B cell (primary cell): ENCODE results near the gene MYO1G. TPM values are rescaled to one million over a fixed set of nuclear protein-coding genes. Genes with fewer than 3 reads are reported as not detected.

Source experiments
- ATAC-seq: fragments of 200-7000 bp; cut with Tn5 transposase; one replicate; pipeline ENCODE4 v1.10.0; 2021; ENCODE audit warnings: low read depth, mild to moderate bottlenecking, moderate number of reproducible peaks, moderate library complexity
- CTCF ChIA-PET: fragments of 350-600 bp; sonication (Branson Sonifier 250); formaldehyde crosslinking; loops from one replicate; lab custom pipeline; 2021; ENCODE audit warnings: antibody characterized with exemption, inconsistent platforms; lab: Charles Lee
- POLR2A ChIA-PET: fragments of 350-600 bp; sonication (Branson Sonifier 250); formaldehyde crosslinking; loops from one replicate; lab custom pipeline; 2021; ENCODE audit warnings: antibody characterized with exemption; lab: Charles Lee
- DNase-seq: peaks from one replicate; pipeline ENCODE4 v3.0.0; 2013
- H2AFZ ChIP-seq: 2 replicates; pipeline ENCODE4 v1.6.1; 2012; ENCODE audit warnings: mild to moderate bottlenecking, low read depth, low read length; ENCODE audit not compliant: insufficient read depth, poor library complexity, severe bottlenecking
- H3K27ac ChIP-seq, 2 donors: 1 replicate in 1 of 2; 2 replicates in 1 of 2; pipeline ENCODE4 v1.5.1; 2012 to 2013; ENCODE audit warnings: low read length in 2 of 2, mild to moderate bottlenecking in 2 of 2, moderate library complexity in 1 of 2
- H3K27me3 ChIP-seq, 4 experiments: fragments of 200-600 bp in 1 of 4; sonication (generic) in 1 of 4; replicated peaks in 1 of 4; 1 replicate in 2 of 4; 2 replicates in 2 of 4; pipeline versions ENCODE4 v1.6.1 to v1.7.0; 2013 to 2016; ENCODE audit warnings: low read length in 3 of 4, mild to moderate bottlenecking in 2 of 4, mixed read lengths in 1 of 4, moderate library complexity in 1 of 4; ENCODE audit not compliant: insufficient read depth in 4 of 4, control insufficient read depth in 3 of 4; ENCODE audit errors: control extremely low read depth in 1 of 4
- H3K36me3 ChIP-seq, 2 experiments: replicated peaks in 1 of 2; 1 replicate in 1 of 2; 2 replicates in 1 of 2; pipeline versions ENCODE4 v1.6.1 to v1.7.1; 2013; ENCODE audit warnings: low read length in 1 of 2; ENCODE audit not compliant: insufficient read depth in 2 of 2, control insufficient read depth in 1 of 2; ENCODE audit errors: control extremely low read depth in 1 of 2, extremely low read depth in 1 of 2
- H3K4me1 ChIP-seq, 2 donors: fragments of 200-600 bp in 1 of 2; sonication (generic) in 1 of 2; 1 replicate in 1 of 2; 2 replicates in 1 of 2; pipeline versions ENCODE4 v1.5.1 to v1.6.1; 2013 to 2017; ENCODE audit warnings: low read length in 2 of 2; ENCODE audit not compliant: control insufficient read depth in 2 of 2, insufficient read depth in 2 of 2
- H3K4me2 ChIP-seq: replicated peaks from 2 replicates; pipeline ENCODE3; 2012; ENCODE audit warnings: mild to moderate bottlenecking, low read depth, low read length; ENCODE audit not compliant: poor library complexity, severe bottlenecking
- H3K4me3 ChIP-seq, 5 experiments: fragments of 200-600 bp in 1 of 5; sonication (generic) in 1 of 5; 1 replicate in 3 of 5; 2 replicates in 2 of 5; pipeline versions ENCODE4 v1.5.1 to v1.7.0; 2011 to 2016; ENCODE audit warnings: low read length in 4 of 5, mild to moderate bottlenecking in 4 of 5, low read depth in 2 of 5, control low read depth in 1 of 5, moderate library complexity in 1 of 5; ENCODE audit not compliant: insufficient read depth in 1 of 5; ENCODE audit errors: control extremely low read depth in 1 of 5, extremely low read depth in 1 of 5
- H3K79me2 ChIP-seq: fragments of 200-600 bp; sonication (generic); one replicate; pipeline ENCODE4 v1.6.0; 2016; ENCODE audit warnings: low read length; ENCODE audit not compliant: control insufficient read depth, insufficient read depth
- H3K9ac ChIP-seq: fragments of 200-600 bp; sonication (generic); 2 replicates; pipeline ENCODE4 v1.6.1; 2017; ENCODE audit warnings: mild to moderate bottlenecking, low read length, moderate library complexity
- H3K9me3 ChIP-seq, 3 donors: one replicate each; pipeline versions ENCODE4 v1.6.1 to v1.7.1; 2013; ENCODE audit warnings: low read length in 2 of 3; ENCODE audit not compliant: control insufficient read depth in 2 of 3, insufficient read depth in 1 of 3; ENCODE audit errors: control extremely low read depth in 1 of 3
- H4K20me1 ChIP-seq: 2 replicates; pipeline ENCODE4 v1.6.0; 2012; ENCODE audit warnings: mild to moderate bottlenecking, low read length; ENCODE audit not compliant: insufficient read depth, control insufficient read depth, poor library complexity, severe bottlenecking
- H3K27ac Mint-ChIP-seq: one replicate; pipeline ENCODE4 v1.8.0; 2021; ENCODE audit warnings: mixed read lengths
- H3K27me3 Mint-ChIP-seq: one replicate; pipeline ENCODE4 v1.8.0; 2021; ENCODE audit warnings: mixed read lengths
- H3K4me1 Mint-ChIP-seq: one replicate; pipeline ENCODE4 v1.8.0; 2021; ENCODE audit warnings: mixed read lengths
- H3K4me3 Mint-ChIP-seq: one replicate; pipeline ENCODE4 v1.8.0; 2021; ENCODE audit warnings: mixed read lengths
- H3K9me3 Mint-ChIP-seq: one replicate; pipeline ENCODE4 v1.8.0; 2022; ENCODE audit warnings: mixed read lengths; ENCODE audit not compliant: insufficient read depth
- EZH2 ChIP-seq: IDR thresholded peaks from 2 replicates; pipeline ENCODE4 v1.6.1; 2012; ENCODE audit warnings: borderline replicate concordance, low read depth, mild to moderate bottlenecking, moderate library complexity, low read length; ENCODE audit not compliant: insufficient read depth, poor library complexity, severe bottlenecking
- WGBS: methylation state at CpG from one replicate; pipeline ENCODE4 v1.1.5; 2013; ENCODE audit warnings: missing lambda C conversion rate; ENCODE audit not compliant: insufficient coverage; 5-methylcytosine and 5-hydroxymethylcytosine counted together
- intact Hi-C: fragments of 100-400 bp; cut with micrococcal nuclease; formaldehyde crosslinking; loops from one replicate; pipeline ENCODE4 v1.10.0; 2022
- polyA plus RNA-seq: library from polyadenylated mRNA; depleted of rRNA; stranded (reverse); fragments of >200 nt; gene quantifications from 2 replicates; pipeline ENCODE4 v1.2.3, GENCODE V29; 2012
- total RNA-seq, 2 donors: library from RNA; stranded (reverse); fragments of 120-200 nt in 1 of 2; gene quantifications; 1 replicate in 1 of 2; 2 replicates in 1 of 2; pipeline versions ENCODE4 v1.2.3 to v1.2.4, GENCODE V29; 2013 to 2022
- TF ChIP-seq, protein P1 (sequence below): fragments of 200-600 bp; IDR thresholded peaks from one replicate; pipeline ENCODE4 v1.8.0; 2022; ENCODE audit warnings: antibody characterized with exemption, mild to moderate bottlenecking

The MYO1G gene
- total and polyA plus RNA-seq, 2 donors (not counting 1 experiment from before 2014, with no cell fraction given): 104 to 239 TPM

- peak overlapping the region; percentile 98 for H3K27ac Mint-ChIP-seq
- H3K4me1 Mint-ChIP-seq: peaks cover 57% of the 10 kb centered on the region
- H3K27ac ChIP-seq: peak overlapping the region; percentile 65 to 72
- peaks cover 43% of the 10 kb centered on the region for H3K79me2 ChIP-seq
- WGBS: under 1% methylated on average over 41 of the region's 66 CpGs
- no peaks in the 10 kb centered on the region for H3K27me3 ChIP-seq
- intact Hi-C loops: loop anchor here (1.0 to 10.0 kb wide), 7 partner anchors 13 to 417 kb away; partner anchors contain the start of genes H2AZ2, MYO1G, PURB and TBRG4
- no peaks in the 10 kb centered on the region for H3K9me3 ChIP-seq
- TF ChIP-seq EZH2: no peak
- TF ChIP-seq, protein P1, sequence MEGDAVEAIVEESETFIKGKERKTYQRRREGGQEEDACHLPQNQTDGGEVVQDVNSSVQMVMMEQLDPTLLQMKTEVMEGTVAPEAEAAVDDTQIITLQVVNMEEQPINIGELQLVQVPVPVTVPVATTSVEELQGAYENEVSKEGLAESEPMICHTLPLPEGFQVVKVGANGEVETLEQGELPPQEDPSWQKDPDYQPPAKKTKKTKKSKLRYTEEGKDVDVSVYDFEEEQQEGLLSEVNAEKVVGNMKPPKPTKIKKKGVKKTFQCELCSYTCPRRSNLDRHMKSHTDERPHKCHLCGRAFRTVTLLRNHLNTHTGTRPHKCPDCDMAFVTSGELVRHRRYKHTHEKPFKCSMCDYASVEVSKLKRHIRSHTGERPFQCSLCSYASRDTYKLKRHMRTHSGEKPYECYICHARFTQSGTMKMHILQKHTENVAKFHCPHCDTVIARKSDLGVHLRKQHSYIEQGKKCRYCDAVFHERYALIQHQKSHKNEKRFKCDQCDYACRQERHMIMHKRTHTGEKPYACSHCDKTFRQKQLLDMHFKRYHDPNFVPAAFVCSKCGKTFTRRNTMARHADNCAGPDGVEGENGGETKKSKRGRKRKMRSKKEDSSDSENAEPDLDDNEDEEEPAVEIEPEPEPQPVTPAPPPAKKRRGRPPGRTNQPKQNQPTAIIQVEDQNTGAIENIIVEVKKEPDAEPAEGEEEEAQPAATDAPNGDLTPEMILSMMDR: no peak
- peaks cover 26% of the 10 kb centered on the region for H4K20me1 ChIP-seq
- ChIA-PET POLR2A (interaction anchor here (0.7 to 4.8 kb wide), 14 partner anchors 8 to 508 kb away, joined by 3 to 77 read pairs (median 6); partner anchors contain the start of genes MYO1G, PURB, TBRG4 and TMED4), CTCF (interaction anchor here (0.7 to 6.9 kb wide), 8 partner anchors 18 to 137 kb away, joined by 3 to 49 read pairs (median 4); no protein-coding TSS in a partner anchor)
- H3K4me3 ChIP-seq: peak overlapping the region; percentile 40 to 99 (median 76)
- peaks cover 36 to 50% of the 10 kb centered on the region in 2 donors for H3K4me1 ChIP-seq
- H3K36me3 ChIP-seq: no peaks in the 10 kb centered on the region
- H2AFZ ChIP-seq: peak overlapping the region; percentile 90
- no peaks in the 10 kb centered on the region for H3K9me3 Mint-ChIP-seq
- peak overlapping the region; percentile 99 for H3K4me3 Mint-ChIP-seq
- DNase-seq (peak; percentile 100), ATAC-seq (peak; percentile 84)
- no peaks in the 10 kb centered on the region for H3K27me3 Mint-ChIP-seq
- H3K9ac ChIP-seq: peak overlapping the region; percentile 78
- peak overlapping the region; percentile 88 for H3K4me2 ChIP-seq
These were observed 20.7 kb upstream of the MYO1G start for GRCh38 chr7:44999245-45000092.
